Measurements from ENCODE around the gene TSPY4.
"Not testable (repeated sequence)": the region's sequence is repeated elsewhere in the genome, so short reads cannot be mapped to it uniquely, and the experiment has no call there.

TSPY4 gene

DNA sequence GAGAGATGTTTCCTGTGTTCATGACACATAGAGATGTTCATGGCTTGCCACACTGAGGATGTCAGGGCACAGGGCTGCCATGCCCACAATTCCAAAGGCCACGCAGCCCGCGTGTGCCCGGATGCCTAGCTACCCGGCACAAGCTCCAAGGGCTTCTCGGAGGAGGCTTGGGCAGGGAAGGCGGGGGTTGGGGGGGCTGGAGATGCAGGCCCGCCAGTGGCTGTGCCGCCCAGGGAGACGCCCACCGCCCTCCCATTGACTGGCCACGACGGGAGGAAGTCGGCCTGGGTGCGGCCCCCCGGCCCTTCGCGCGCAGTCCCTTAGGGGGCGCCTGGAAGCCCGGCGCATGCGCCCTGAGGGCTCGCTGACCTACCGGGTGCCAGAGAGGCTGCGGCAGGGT, at the start of gene TSPY4:
TSS of gene TSPY4 (plus strand) at position 301 of the 400 bp plus-strand sequence. CDS start at position 347, 46 bp downstream.
- not testable (repeated sequence) for DNase-seq

- DNase-seq, result no peak
Observed at GRCh38 chrY:9320996-9321395, 16.3 kb upstream of the TSPY4 start.

DNA sequence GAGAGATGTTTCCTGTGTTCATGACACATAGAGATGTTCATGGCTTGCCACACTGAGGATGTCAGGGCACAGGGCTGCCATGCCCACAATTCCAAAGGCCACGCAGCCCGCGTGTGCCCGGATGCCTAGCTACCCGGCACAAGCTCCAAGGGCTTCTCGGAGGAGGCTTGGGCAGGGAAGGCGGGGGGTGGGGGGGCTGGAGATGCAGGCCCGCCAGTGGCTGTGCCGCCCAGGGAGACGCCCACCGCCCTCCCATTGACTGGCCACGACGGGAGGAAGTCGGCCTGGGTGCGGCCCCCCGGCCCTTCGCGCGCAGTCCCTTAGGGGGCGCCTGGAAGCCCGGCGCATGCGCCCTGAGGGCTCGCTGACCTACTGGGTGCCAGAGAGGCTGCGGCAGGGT, 20.2 kb downstream of the TSPY4 start, which contains the start of gene TSPY8:
TSS of gene TSPY8 (plus strand) at position 301 of the 400 bp plus-strand sequence. CDS start at position 347, 46 bp downstream.
- not testable (repeated sequence) for DNase-seq
